ENCODE measurements around the gene ARCN1.

Gene ARCN1

DNA sequence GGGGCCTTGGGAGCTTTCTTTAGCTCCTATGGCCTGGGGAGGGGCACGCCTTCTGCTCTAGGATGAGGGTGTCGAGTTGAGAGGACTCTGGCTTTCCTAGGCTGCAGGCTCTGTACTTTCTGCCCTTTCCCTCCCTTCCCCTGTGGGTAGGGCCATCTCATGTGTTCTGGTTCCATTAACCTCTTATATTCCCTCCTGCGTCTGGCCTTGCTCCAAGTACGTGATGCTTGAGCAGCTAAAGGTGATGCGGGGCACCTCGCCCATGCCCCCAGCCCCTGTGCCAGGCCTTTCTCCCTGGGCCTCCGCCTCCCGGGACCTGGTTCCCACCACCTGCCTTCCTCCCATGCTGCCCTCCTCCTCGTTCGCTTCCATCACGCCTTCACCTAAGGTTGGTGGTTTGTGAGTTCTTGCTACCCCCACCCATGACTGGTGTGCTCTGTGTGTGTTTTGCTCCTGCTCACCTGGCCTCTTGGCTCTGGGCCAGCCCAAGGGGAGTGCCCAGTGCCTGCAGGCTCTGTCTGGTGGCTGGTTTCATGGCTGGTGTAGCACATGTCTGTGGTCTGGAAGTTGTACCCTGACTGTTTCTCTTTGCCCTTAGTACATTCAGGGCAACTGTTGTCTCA, 69.3 kb downstream of the ARCN1 start:
- no peak for DNase-seq

DNA sequence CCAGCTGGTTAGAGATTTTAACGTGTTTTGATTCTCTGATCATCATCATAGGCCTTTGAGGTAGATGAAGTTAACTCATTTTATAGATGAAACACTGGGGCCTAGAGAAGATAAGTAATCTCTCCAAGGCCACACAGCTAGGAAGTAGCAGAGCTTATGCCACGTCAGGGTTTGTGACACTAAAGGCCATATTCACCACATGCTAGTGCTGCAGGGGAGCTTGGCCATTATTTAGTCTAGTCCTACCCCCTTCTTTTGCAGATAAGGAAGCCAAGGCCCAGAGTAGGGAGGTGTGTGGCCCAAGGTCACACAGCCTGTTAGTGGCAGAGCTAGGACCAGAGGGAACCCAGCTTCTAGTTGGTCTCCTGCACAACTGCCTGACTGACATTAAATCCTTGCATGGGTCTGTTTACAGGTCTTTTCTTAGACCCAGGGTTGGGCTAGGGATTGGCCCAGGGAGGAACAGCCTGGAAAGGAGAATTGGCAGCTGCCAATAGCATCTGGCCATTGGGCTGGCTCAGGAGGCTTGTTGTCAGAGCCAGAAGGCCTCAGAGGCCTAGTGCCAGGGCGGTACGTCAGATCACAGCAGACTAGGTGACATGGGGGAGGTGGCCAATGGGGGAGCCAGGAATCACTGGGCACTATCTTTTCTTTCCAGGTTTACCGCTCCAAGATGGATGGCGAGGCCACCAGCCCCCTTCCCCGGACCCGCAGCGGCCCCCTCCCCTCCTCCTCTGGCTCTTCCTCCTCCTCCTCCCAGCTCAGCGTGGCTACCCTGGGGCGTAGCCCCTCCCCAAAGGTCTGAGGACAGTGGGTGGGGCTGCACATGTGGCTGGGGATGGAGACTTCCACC, 71.2 kb downstream of the ARCN1 start:
- no peak for DNase-seq

DNA sequence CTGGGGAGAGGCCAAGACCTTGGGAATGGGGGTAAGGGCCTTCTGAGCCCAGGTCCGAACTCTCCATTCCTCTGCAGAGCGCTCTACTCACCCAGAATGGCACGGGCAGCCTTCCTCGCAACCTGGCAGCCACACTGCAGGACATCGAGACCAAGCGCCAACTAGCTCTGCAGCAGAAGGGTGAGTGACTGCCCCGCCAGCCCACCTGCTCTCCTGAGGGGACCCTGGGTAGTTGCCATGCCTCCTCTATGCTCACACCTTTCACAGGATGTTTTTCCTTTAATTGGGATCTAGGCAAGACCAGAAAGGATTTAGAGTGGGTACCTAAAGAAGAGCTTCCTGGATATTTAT, 71.8 kb downstream of the ARCN1 start:
- no peak for DNase-seq

DNA sequence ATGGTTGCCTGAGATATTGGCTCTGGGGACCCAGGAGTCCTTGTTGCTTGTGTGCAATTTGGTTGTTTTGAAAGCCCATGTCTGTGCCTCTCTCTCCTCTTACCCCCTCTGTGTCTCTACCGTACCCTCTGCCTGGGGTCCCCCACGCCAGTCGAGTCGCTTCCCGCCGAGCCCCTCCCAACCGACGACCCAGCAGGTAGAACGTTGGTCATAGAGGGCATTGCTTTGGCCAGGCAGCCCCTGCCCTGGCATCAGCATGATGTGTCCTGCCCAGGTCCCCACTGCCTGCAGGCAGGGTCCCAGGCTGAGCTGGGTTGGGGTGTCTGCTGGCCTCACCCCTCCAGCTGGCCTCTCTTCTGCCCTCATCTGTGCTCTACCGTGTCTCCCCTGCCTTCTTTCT, 72.3 kb downstream of the ARCN1 start:
- DNase-seq: no peak

DNA sequence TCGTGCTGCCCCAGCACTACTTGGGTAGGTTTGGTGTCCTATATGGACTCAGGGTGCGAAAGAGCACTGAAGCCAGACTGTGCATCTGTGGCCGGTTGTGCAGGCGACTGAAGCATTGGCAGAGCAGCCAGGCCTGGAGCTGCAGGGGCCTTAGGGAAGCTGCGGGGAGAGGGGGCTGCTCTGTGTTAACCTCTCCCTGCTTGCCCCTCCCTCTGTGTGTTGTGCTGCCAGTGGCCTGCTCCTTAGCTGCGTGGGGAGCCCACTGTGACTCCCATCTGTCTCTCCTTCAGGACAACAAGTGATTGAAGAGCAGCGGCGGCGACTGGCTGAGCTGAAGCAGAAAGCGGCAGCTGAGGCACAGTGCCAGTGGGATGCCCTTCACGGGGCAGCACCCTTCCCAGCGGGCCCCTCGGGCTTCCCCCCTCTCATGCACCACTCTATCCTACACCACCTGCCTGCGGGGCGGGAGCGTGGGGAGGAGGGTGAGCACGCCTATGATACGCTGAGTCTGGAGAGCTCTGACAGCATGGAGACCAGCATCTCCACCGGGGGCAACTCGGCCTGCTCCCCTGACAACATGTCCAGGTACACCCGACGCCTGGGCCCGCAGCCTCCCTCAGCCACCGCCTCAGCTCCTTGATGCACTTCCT, 73.0 kb downstream of the ARCN1 start:
- DNase-seq: no peak

DNA sequence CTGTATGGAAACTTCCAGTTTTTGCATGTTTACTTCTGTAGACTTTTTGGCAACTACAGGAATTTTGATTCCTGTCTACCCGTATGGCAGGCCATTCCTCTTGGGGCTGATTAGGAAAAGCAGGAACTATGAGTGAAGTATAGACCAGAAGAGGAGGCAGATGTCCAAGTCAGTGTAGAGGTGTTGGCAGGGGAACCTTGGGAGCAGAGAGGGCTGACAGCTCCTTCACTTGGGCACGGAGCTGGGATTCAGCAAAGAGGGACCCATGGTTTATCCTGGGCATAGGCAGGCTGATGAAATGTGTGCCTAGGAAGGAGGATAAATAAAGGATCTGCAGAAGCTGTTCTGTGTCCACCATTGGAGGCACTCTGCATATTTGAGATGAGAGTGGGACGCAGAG, 74.2 kb downstream of the ARCN1 start:
- no peak for DNase-seq

DNA sequence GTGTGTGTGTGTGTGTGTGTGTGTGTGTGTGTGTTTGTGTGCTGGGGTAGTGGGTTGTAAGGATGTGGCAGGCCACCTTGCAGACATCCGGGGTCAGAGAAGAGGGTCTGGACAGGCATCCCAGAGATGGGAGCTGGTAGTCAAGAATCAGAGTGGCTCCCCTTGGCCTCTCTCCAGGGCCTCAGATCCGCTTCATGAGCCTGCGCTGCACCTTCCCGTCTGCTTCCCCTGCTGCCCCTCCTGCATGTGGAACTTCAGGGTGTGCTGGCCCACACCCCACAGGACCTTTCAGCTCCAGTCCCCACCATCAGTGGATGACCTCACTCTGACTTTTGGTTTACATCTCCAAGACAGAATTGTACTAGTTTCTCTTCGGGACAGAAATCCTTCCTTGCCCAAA, 76.1 kb downstream of the ARCN1 start:
- DNase-seq: no peak

DNA sequence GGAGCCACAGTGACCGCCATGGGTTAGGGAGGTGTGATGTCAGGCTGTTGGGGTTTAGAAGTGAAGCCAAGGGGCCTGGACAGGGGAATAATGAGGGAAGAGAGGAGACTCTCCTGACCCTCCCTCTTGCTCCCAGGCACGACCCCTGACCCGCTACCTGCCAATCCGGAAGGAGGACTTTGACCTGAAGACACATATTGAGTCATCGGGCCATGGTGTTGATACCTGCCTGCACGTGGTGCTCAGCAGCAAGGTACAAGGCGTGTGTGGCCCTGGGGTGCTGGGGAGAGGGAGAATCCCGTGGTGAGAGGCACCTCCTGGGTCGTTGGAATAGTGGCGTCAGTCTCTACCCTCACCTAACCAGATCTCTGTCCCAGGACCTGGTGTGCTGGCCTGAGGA, 77.7 kb downstream of the ARCN1 start:
- DNase-seq: no peak

DNA sequence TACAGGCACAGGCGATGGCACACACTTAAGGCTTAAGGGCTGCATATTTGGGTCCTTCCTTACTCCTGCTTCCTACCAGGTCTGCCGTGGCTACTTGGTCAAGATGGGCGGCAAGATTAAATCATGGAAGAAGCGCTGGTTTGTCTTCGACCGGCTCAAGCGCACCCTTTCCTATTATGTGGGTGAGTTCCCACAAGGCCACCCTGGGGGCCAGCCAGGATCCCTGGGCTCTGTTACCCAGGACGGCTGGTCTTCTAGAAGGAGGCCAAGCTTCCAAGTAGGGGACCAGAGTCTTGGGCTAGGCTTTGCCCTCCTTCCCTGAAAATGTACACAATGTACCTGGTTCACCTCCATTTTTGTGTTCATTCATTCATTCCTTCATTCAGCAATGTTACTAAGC, 78.2 kb downstream of the ARCN1 start:
- DNase-seq: no peak

DNA sequence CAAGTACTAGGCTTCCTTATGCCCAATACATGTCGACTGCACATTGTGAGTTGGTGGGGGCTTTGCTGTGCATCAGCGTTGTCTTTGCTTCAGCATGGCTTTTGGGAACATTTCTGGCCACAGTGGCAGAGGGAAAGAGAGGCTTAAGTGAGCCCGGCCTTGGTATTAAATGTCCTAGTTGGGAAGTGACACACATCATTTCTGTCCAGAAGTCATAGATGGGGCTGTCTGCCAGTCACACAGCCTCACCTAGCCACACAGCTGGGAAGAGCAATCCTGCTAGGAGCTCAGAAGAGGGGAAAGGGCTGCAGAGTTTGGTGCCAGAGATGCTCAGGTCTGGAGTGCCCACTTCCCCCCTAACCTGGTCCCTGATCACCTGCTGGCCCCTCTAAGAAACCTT, 79.6 kb downstream of the ARCN1 start:
- no peak for DNase-seq
